Stimulated activated CD8-positive, alpha-beta memory T cell treated with anti-CD3 and anti-CD28 coated beads, Interleukin-7, amount 100 ng/mL, for 4 hours (primary cell): ENCODE measurements around the gene OLA1.
"Not testable (repeated sequence)": the region's sequence is repeated elsewhere in the genome, so short reads cannot be mapped to it uniquely, and the experiment has no call there.

Source experiments
- DNase-seq, 2 donors: peaks; one replicate each; pipeline ENCODE4 v3.0.0-alpha.2; 2020; ENCODE audit warnings: low read depth in 2 of 2

Gene OLA1

GRCh38 chr2:174248187-174248997 is at the start of gene OLA1:
Gene OLA1 (minus strand): TSS chr2:174248532. CDS start chr2:174246815, 1,717 bp downstream.
- DNase-seq: peak; percentile 86 to 94

GRCh38 chr2:174292908-174293307 is 44.6 kb upstream of the OLA1 start:
- DNase-seq: no peak

GRCh38 chr2:174286172-174286571 is 37.8 kb upstream of the OLA1 start:
- DNase-seq: no peak

GRCh38 chr2:174282441-174282840 is 34.1 kb upstream of the OLA1 start:
- DNase-seq: no peak

GRCh38 chr2:174281736-174282135 is 33.4 kb upstream of the OLA1 start:
- DNase-seq: no peak

- no peak for DNase-seq
Measured at GRCh38 chr2:174280596-174280995, 32.3 kb upstream of the OLA1 start.

- not testable (repeated sequence) for DNase-seq
Measured at GRCh38 chr2:174270263-174270662, 21.9 kb upstream of the OLA1 start.

GRCh38 chr2:174266288-174266687 is 18.0 kb upstream of the OLA1 start:
- DNase-seq: no peak

- DNase-seq: no peak
Measured at GRCh38 chr2:174263997-174264396, 15.7 kb upstream of the OLA1 start.

GRCh38 chr2:174259981-174260380 is 11.6 kb upstream of the OLA1 start:
- DNase-seq: no peak

- no peak for DNase-seq
Measured at GRCh38 chr2:174254267-174254666, 5.9 kb upstream of the OLA1 start.

- DNase-seq: no peak
Measured at GRCh38 chr2:174248998-174249592, 763 bp upstream of the OLA1 start.

GRCh38 chr2:174247474-174248186 is 702 bp downstream of the OLA1 start:
- no peak for DNase-seq

GRCh38 chr2:174246944-174247381 is 1.4 kb downstream of the OLA1 start:
- DNase-seq: no peak

- not testable (repeated sequence) for DNase-seq
Measured at GRCh38 chr2:174245628-174246027, 2.7 kb downstream of the OLA1 start.

- no peak for DNase-seq
Measured at GRCh38 chr2:174245065-174245464, 3.3 kb downstream of the OLA1 start.

- DNase-seq: no peak
Measured at GRCh38 chr2:174243812-174244211, 4.5 kb downstream of the OLA1 start.

- no peak for DNase-seq
Measured at GRCh38 chr2:174240097-174240496, 8.2 kb downstream of the OLA1 start.

- no peak for DNase-seq
Measured at GRCh38 chr2:174236429-174236828, 11.9 kb downstream of the OLA1 start.

GRCh38 chr2:174235680-174236079 is 12.7 kb downstream of the OLA1 start:
- DNase-seq: no peak

- no peak for DNase-seq
Measured at GRCh38 chr2:174233771-174234275, 14.5 kb downstream of the OLA1 start.

GRCh38 chr2:174227748-174228147 is 20.6 kb downstream of the OLA1 start:
- no peak for DNase-seq
